ENCODE data around the gene HVCN1. TPM values are rescaled to one million over a fixed set of nuclear protein-coding genes. Genes with fewer than 3 reads are reported as not detected.
A peak's percentile ranks its signal among the peaks of the same experiment; 100 is the strongest.

The HVCN1 gene
- total and polyA plus RNA-seq, 2 of the 13 experiments (the other 11 are each of a cell fraction or from before 2014, with no cell fraction given): 0.49 to 1.3 TPM

DNA sequence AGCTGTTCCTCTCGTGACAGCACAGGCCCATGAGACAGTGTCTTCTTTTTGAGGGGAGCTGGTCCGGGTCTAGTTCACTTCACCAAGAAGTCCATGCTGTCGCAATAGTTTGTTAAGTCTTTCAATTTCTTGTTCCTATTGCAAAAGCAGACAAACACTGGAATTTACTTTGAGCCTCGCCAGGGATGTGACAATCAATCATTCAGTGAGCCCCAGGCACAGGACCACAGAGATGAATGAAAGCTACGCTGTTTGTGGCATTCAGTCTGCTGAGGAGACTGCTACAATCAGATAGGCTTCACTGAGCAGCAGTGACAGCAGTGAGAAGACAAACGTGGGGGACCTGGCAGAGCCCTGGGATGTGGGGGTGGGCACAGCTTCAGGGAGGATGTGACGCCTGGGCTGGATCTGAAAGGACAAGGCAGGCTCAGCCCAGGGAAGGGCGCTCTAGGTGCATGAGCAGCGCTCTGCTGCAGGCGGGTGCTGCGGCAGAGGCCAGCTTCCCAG lies 39.5 kb downstream of the HVCN1 start:
- H2AFZ ChIP-seq (ENCODE audit: low read length): no peak overlapping the region
- no peaks in the 10 kb centered on the region for H3K36me3 ChIP-seq (replicated peaks in 1 of 2; ENCODE audit: control insufficient read depth in 1 of 2, insufficient read depth in 2 of 2, low read length in 2 of 2)
- POLR2A ChIA-PET: interaction anchor here (1.0 kb wide), 1 partner anchor 35 kb away, joined by 3 read pairs; the partner anchor contains the start of gene TCTN1
- no peaks in the 10 kb centered on the region for H4K20me1 ChIP-seq (ENCODE audit: insufficient read depth, low read length)
- in situ Hi-C loops (cut with HindIII; ENCODE audit: extremely low pct_ligation_motif_present, low pct_unique_long_range_greater_than_20kb) (no loop called here), intact Hi-C loops (cut with micrococcal nuclease; ENCODE audit: unreplicated experiment) (no loop called here)
- no peaks in the 10 kb centered on the region for H3K27me3 ChIP-seq (ENCODE audit: control insufficient read depth in 1 of 2, insufficient read depth in 2 of 2, low read length in 2 of 2)
- peaks cover 12% of the 10 kb centered on the region for H3K4me1 ChIP-seq (ENCODE audit: insufficient read depth, low read length)
- peak; percentile 41 for DNase-seq (ENCODE audit: low spot score)
- H3K4me2 ChIP-seq (ENCODE audit: low read depth, low read length): no peak overlapping the region
- 51% methylated on average over 11 of the region's 11 CpGs for WGBS (ENCODE audit: low lambda C conversion rate)
- ATAC-seq: peak; percentile 86
- H3K4me3 ChIP-seq (replicated peaks in 1 of 3; ENCODE audit: insufficient read depth in 1 of 3, low read depth in 2 of 3, low read length in 3 of 3): no peak overlapping the region
- H3K79me2 ChIP-seq (ENCODE audit: insufficient read depth, low read length): no peaks in the 10 kb centered on the region
- H3K9me3 ChIP-seq (ENCODE audit: low read length): no peaks in the 10 kb centered on the region
- CTCF ChIA-PET (ENCODE audit: low intra/inter-chr PET ratio, low total read pairs): no interaction called here
- no peak overlapping the region for H3K27ac ChIP-seq (ENCODE audit: extremely low read length, insufficient read depth, low read length)
- peak; percentile 75 for FAIRE-seq
- no TSS peak for BruUV-seq (replicated peaks)
- H3K9ac ChIP-seq (ENCODE audit: insufficient read depth, low read depth, low read length): no peak overlapping the region
- TF ChIP-seq MEIS2 (CRISPR knock-in tag; IDR thresholded peaks at IDR 0.05): no peak; the same call in 1 of the 2 replicates
- TF ChIP-seq ZNF557 (CRISPR knock-in tag; IDR thresholded peaks at IDR 0.05): no peak
- 0 out of 2 replicates have a peak, but pooled peaks have one; percentile 16 for TF ChIP-seq FOXA3 (CRISPR knock-in tag; IDR thresholded peaks at IDR 0.05)
- TF ChIP-seq HDAC2 (CRISPR knock-in tag; IDR thresholded peaks at IDR 0.05): 0 out of 2 replicates have a peak, but pooled peaks have one; percentile 18
- TF ChIP-seq CEBPB (IDR thresholded peaks at IDR 0.05; ENCODE audit: borderline replicate concordance, low read depth, low read length): peak; percentile 87
- no peak for TF ChIP-seq XRCC5 (optimal IDR thresholded peaks at IDR 0.05; ENCODE audit: low read length)
- TF ChIP-seq HOXA5 (CRISPR knock-in tag; IDR thresholded peaks at IDR 0.05): 0 out of 2 replicates have a peak, but pooled peaks have one; percentile 26
- TF ChIP-seq GATAD2A (CRISPR knock-in tag; IDR thresholded peaks at IDR 0.05): peak; percentile 69
- no peak for TF ChIP-seq SOX6 (IDR thresholded peaks at IDR 0.05)
- TF ChIP-seq SOX6 (CRISPR knock-in tag; IDR thresholded peaks at IDR 0.05): peak; percentile 31; the same call in 1 of the 2 replicates
- TF ChIP-seq, protein P1, sequence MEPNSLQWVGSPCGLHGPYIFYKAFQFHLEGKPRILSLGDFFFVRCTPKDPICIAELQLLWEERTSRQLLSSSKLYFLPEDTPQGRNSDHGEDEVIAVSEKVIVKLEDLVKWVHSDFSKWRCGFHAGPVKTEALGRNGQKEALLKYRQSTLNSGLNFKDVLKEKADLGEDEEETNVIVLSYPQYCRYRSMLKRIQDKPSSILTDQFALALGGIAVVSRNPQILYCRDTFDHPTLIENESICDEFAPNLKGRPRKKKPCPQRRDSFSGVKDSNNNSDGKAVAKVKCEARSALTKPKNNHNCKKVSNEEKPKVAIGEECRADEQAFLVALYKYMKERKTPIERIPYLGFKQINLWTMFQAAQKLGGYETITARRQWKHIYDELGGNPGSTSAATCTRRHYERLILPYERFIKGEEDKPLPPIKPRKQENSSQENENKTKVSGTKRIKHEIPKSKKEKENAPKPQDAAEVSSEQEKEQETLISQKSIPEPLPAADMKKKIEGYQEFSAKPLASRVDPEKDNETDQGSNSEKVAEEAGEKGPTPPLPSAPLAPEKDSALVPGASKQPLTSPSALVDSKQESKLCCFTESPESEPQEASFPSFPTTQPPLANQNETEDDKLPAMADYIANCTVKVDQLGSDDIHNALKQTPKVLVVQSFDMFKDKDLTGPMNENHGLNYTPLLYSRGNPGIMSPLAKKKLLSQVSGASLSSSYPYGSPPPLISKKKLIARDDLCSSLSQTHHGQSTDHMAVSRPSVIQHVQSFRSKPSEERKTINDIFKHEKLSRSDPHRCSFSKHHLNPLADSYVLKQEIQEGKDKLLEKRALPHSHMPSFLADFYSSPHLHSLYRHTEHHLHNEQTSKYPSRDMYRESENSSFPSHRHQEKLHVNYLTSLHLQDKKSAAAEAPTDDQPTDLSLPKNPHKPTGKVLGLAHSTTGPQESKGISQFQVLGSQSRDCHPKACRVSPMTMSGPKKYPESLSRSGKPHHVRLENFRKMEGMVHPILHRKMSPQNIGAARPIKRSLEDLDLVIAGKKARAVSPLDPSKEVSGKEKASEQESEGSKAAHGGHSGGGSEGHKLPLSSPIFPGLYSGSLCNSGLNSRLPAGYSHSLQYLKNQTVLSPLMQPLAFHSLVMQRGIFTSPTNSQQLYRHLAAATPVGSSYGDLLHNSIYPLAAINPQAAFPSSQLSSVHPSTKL (CRISPR knock-in tag; IDR thresholded peaks at IDR 0.05): peak; percentile 35; the same call in 1 of the 2 replicates
- TF ChIP-seq TEAD3 (CRISPR knock-in tag; optimal IDR thresholded peaks at IDR 0.05; ENCODE audit: borderline replicate concordance): peak; percentile 24
- TF ChIP-seq ZNF7 (CRISPR knock-in tag; IDR thresholded peaks at IDR 0.05): peak; percentile 85
- TF ChIP-seq BHLHE40 (IDR thresholded peaks at IDR 0.05; ENCODE audit: low read length): no peak
- no peak for TF ChIP-seq NFE2 (CRISPR knock-in tag; IDR thresholded peaks at IDR 0.05)
- TF ChIP-seq SOX13 (IDR thresholded peaks at IDR 0.05): no peak
- peak in 1 of 2 experiments; percentile 22; a peak in 1 of 4 replicates for TF ChIP-seq SOX13 (CRISPR knock-in tag; conservative IDR thresholded peaks at IDR 0.05 in 1 of 2, IDR thresholded peaks at IDR 0.05 in 1 of 2)
- TF ChIP-seq, protein P2, sequence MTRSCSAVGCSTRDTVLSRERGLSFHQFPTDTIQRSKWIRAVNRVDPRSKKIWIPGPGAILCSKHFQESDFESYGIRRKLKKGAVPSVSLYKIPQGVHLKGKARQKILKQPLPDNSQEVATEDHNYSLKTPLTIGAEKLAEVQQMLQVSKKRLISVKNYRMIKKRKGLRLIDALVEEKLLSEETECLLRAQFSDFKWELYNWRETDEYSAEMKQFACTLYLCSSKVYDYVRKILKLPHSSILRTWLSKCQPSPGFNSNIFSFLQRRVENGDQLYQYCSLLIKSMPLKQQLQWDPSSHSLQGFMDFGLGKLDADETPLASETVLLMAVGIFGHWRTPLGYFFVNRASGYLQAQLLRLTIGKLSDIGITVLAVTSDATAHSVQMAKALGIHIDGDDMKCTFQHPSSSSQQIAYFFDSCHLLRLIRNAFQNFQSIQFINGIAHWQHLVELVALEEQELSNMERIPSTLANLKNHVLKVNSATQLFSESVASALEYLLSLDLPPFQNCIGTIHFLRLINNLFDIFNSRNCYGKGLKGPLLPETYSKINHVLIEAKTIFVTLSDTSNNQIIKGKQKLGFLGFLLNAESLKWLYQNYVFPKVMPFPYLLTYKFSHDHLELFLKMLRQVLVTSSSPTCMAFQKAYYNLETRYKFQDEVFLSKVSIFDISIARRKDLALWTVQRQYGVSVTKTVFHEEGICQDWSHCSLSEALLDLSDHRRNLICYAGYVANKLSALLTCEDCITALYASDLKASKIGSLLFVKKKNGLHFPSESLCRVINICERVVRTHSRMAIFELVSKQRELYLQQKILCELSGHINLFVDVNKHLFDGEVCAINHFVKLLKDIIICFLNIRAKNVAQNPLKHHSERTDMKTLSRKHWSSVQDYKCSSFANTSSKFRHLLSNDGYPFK (CRISPR knock-in tag; IDR thresholded peaks at IDR 0.05; ENCODE audit: borderline replicate concordance): no peak
- no peak for TF ChIP-seq MTA3 (CRISPR knock-in tag; IDR thresholded peaks at IDR 0.05)
